ENCODE measurements around the gene ATG9B.

The ATG9B gene

DNA sequence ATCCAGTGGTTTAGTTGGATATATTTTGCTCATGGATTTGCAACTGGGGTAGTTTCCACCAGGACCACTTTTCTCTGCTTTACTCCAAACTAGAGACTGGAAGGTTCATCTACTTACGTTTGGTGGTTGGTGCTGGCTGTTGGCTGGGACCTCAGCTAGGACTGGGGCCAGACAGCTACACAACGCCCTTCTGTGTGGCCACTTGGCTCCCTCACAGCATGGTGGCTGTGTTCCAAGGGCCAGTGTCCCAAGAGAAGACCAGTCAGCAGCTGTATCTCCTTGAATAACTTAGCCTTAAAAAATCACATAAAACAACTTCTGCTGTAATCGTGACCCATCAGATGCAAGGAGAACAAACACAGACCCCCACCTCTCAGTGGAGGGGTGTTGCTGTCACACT is 41.9 kb downstream of the ATG9B start:
- no peak overlapping the region for H3K4me2 ChIP-seq
- H3K9ac ChIP-seq = no peak overlapping the region
- TF ChIP-seq, protein P1, sequence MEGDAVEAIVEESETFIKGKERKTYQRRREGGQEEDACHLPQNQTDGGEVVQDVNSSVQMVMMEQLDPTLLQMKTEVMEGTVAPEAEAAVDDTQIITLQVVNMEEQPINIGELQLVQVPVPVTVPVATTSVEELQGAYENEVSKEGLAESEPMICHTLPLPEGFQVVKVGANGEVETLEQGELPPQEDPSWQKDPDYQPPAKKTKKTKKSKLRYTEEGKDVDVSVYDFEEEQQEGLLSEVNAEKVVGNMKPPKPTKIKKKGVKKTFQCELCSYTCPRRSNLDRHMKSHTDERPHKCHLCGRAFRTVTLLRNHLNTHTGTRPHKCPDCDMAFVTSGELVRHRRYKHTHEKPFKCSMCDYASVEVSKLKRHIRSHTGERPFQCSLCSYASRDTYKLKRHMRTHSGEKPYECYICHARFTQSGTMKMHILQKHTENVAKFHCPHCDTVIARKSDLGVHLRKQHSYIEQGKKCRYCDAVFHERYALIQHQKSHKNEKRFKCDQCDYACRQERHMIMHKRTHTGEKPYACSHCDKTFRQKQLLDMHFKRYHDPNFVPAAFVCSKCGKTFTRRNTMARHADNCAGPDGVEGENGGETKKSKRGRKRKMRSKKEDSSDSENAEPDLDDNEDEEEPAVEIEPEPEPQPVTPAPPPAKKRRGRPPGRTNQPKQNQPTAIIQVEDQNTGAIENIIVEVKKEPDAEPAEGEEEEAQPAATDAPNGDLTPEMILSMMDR (conservative IDR thresholded peaks at IDR 0.05; ENCODE audit: low read depth, low read length) = no peak
- H3K4me3 ChIP-seq (IDR thresholded peaks at IDR 0.05; ENCODE audit: insufficient read depth, low read depth, low read length) = no peak overlapping the region
- H3K27me3 ChIP-seq (ENCODE audit: insufficient read depth, low read depth) = peaks cover 64% of the 10 kb centered on the region
- no peaks in the 10 kb centered on the region for H3K79me2 ChIP-seq (ENCODE audit: insufficient read depth, low read depth)
- no peak overlapping the region for H3K27ac ChIP-seq
- no peaks in the 10 kb centered on the region for H4K20me1 ChIP-seq (ENCODE audit: insufficient read depth)
- peaks cover 18% of the 10 kb centered on the region for H3K4me1 ChIP-seq (ENCODE audit: low read depth, poor library complexity, severe bottlenecking)
- H3K36me3 ChIP-seq (ENCODE audit: insufficient read depth) = no peaks in the 10 kb centered on the region
- H2AFZ ChIP-seq (ENCODE audit: low read depth) = no peak overlapping the region

DNA sequence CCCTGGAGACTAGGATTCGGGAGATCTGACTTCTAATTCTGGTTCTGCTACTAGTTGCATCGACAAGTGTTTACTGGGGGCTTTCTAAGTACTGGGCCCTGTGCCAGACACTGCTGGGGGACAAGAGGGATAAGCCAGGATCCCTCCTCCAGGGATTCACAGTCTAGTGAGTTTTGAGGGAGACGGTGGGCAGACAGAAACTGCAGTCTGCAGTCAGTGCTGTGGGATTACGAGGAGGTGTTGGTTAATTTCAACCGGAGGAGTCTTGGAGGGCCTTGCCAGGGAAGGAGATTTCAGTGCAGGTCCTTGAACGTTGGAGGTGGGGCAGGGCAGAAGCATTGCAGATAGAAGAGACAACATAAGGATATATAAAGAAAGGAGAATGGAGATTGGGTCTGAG is 42.6 kb downstream of the ATG9B start:
- peaks cover 60% of the 10 kb centered on the region for H3K27me3 ChIP-seq (ENCODE audit: insufficient read depth, low read depth)
- no peaks in the 10 kb centered on the region for H4K20me1 ChIP-seq (ENCODE audit: insufficient read depth)
- TF ChIP-seq, protein P1 (conservative IDR thresholded peaks at IDR 0.05; ENCODE audit: low read depth, low read length) = no peak

DNA sequence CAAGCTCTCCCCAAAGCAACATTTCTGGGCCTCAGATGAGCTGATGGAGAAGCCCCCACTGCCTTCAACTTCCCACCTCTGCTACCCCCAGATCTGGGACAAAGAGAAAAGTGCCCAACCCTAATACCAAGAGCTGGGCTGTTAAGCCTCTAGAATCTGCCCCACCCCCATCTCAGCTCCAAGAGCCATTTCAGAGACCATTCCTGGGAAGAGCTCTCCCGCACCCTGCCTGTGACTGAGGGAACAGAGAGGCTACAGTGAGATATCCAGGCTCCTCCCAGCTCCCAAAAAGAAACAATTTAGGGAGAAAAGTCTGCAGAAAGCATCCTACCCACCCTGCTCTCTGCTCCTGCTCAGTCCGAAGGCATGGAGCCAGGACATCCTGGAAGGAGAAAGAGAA is 43.6 kb downstream of the ATG9B start:
- Histone ChIP-seq H2AFZ (ENCODE audit: low read depth) (no peak overlapping the region), H3K27me3 (ENCODE audit: insufficient read depth, low read depth) (peaks cover 57% of the 10 kb centered on the region), H3K4me3 (IDR thresholded peaks at IDR 0.05; ENCODE audit: insufficient read depth, low read depth, low read length) (no peak overlapping the region), H3K79me2 (ENCODE audit: insufficient read depth, low read depth) (no peaks in the 10 kb centered on the region), H4K20me1 (ENCODE audit: insufficient read depth) (no peaks in the 10 kb centered on the region), H3K9ac (no peak overlapping the region), H3K36me3 (ENCODE audit: insufficient read depth) (no peaks in the 10 kb centered on the region), H3K4me1 (ENCODE audit: low read depth, poor library complexity, severe bottlenecking) (peaks cover 28% of the 10 kb centered on the region), H3K4me2 (no peak overlapping the region), H3K27ac (no peak overlapping the region)
- TF ChIP-seq, protein P1 (conservative IDR thresholded peaks at IDR 0.05; ENCODE audit: low read depth, low read length) = no peak

More for the DNA sequence above, 42.6 kb downstream of the ATG9B start:
- H3K4me2 ChIP-seq = no peak overlapping the region
- H2AFZ ChIP-seq (ENCODE audit: low read depth) = no peak overlapping the region
- peaks cover 25% of the 10 kb centered on the region for H3K4me1 ChIP-seq (ENCODE audit: low read depth, poor library complexity, severe bottlenecking)
- no peaks in the 10 kb centered on the region for H3K36me3 ChIP-seq (ENCODE audit: insufficient read depth)
- H3K9ac ChIP-seq = no peak overlapping the region
- H3K4me3 ChIP-seq (IDR thresholded peaks at IDR 0.05; ENCODE audit: insufficient read depth, low read depth, low read length) = no peak overlapping the region
- H3K79me2 ChIP-seq (ENCODE audit: insufficient read depth, low read depth) = no peaks in the 10 kb centered on the region
- H3K27ac ChIP-seq = no peak overlapping the region

DNA sequence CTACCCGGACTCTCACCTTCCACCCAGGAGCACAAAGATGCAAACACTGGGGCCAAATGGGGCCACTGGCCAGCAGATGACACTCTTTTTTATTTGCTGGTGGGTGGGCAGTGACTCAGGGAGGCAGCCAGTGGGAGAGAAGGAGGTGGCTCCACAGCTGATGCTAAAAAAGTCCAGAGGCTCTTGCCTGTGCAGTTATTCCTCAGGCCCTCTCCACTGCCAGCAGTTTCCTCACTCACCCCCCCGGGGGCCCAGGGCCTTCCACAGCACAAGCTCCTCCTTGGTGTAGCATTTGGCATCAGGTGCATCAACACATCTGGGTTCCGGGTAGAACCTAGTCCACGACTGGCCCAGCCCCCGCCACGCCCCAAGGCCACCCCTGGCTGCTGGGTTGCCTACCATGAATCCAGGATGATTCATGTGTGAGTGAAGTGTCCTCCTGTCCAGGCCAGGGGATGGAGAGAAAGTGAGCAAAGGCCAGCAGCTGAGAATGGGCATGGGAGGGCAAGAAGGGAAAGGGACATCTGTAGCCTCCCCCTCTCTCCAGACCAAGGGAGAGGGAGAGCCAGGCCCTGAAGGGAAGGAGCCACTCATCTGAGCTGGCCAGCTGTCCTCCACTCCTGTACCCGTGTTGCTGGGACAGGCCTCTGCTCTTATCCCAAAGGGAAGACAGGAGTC is 44.4 kb downstream of the ATG9B start:
- Histone ChIP-seq H3K4me2 (peak overlapping the region; percentile 100), H3K4me1 (ENCODE audit: low read depth, poor library complexity, severe bottlenecking) (peaks cover 32% of the 10 kb centered on the region), H3K27me3 (ENCODE audit: insufficient read depth, low read depth) (peaks cover 55% of the 10 kb centered on the region), H3K79me2 (ENCODE audit: insufficient read depth, low read depth) (no peaks in the 10 kb centered on the region), H3K36me3 (ENCODE audit: insufficient read depth) (no peaks in the 10 kb centered on the region), H2AFZ (ENCODE audit: low read depth) (no peak overlapping the region), H3K4me3 (IDR thresholded peaks at IDR 0.05; ENCODE audit: insufficient read depth, low read depth, low read length) (no peak overlapping the region), H4K20me1 (ENCODE audit: insufficient read depth) (no peaks in the 10 kb centered on the region), H3K27ac (no peak overlapping the region), H3K9ac (no peak overlapping the region)
- TF ChIP-seq, protein P1 (conservative IDR thresholded peaks at IDR 0.05; ENCODE audit: low read depth, low read length) = no peak

All from KMS-11 (cell line).